Mucosa of rectum (tissue), 2 donors: ENCODE data around the gene DZIP1.

ENCODE experiments used
- H3K27ac ChIP-seq, 2 donors: one replicate each; pipeline ENCODE4 v1.7.0; 2013; ENCODE audit warnings: inconsistent platforms in 2 of 2, low read depth in 2 of 2, low read length in 2 of 2
- H3K27me3 ChIP-seq, 2 donors: one replicate each; pipeline ENCODE4 v1.7.0; 2013; ENCODE audit warnings: low read length in 2 of 2; ENCODE audit not compliant: control insufficient read depth in 2 of 2, insufficient read depth in 2 of 2
- H3K36me3 ChIP-seq, 2 donors: one replicate each; pipeline ENCODE4 v1.7.0; 2013; ENCODE audit warnings: low read length in 2 of 2; ENCODE audit not compliant: control insufficient read depth in 2 of 2, insufficient read depth in 2 of 2
- H3K4me1 ChIP-seq, 2 donors: one replicate each; pipeline ENCODE4 v1.7.0; 2013; ENCODE audit warnings: low read length in 2 of 2, mild to moderate bottlenecking in 1 of 2; ENCODE audit not compliant: control insufficient read depth in 2 of 2, insufficient read depth in 2 of 2
- H3K4me3 ChIP-seq, 2 donors: one replicate each; pipeline ENCODE4 v1.7.0; 2013; ENCODE audit warnings: low read length in 2 of 2
- H3K9ac ChIP-seq, 2 donors: one replicate each; pipeline ENCODE4 v1.7.0; 2013; ENCODE audit warnings: low read length in 2 of 2, low read depth in 1 of 2, mild to moderate bottlenecking in 1 of 2
- H3K9me3 ChIP-seq, 2 donors: one replicate each; pipeline ENCODE4 v1.7.0; 2013; ENCODE audit warnings: low read length in 2 of 2; ENCODE audit not compliant: control insufficient read depth in 2 of 2
- donor health status: healthy.
- donor health status: Normal muscosa, but diverticular disease.

Gene DZIP1

GRCh38 chr13:95605448-95606125 lies 38.9 kb downstream of the DZIP1 start:
- no peak overlapping the region for H3K4me3 ChIP-seq
- no peaks in the 10 kb centered on the region for H3K36me3 ChIP-seq
- H3K9ac ChIP-seq = no peak overlapping the region
- no peaks in the 10 kb centered on the region for H3K27me3 ChIP-seq
- H3K27ac ChIP-seq = no peak overlapping the region
- no peaks in the 10 kb centered on the region for H3K9me3 ChIP-seq
- no peaks in the 10 kb centered on the region for H3K4me1 ChIP-seq

GRCh38 chr13:95604556-95604915 lies 40.0 kb downstream of the DZIP1 start:
- no peaks in the 10 kb centered on the region for H3K9me3 ChIP-seq
- peaks cover 0 to 2% of the 10 kb centered on the region in 2 donors for H3K36me3 ChIP-seq
- no peaks in the 10 kb centered on the region for H3K27me3 ChIP-seq
- H3K4me1 ChIP-seq = no peaks in the 10 kb centered on the region
- H3K27ac ChIP-seq = no peak overlapping the region
- H3K9ac ChIP-seq = no peak overlapping the region
- H3K4me3 ChIP-seq = no peak overlapping the region

- no peaks in the 10 kb centered on the region for H3K4me1 ChIP-seq
- no peak overlapping the region for H3K27ac ChIP-seq
- H3K36me3 ChIP-seq = peaks cover 0 to 2% of the 10 kb centered on the region in 2 donors
- H3K27me3 ChIP-seq = no peaks in the 10 kb centered on the region
- H3K4me3 ChIP-seq = no peak overlapping the region
- no peaks in the 10 kb centered on the region for H3K9me3 ChIP-seq
- H3K9ac ChIP-seq = no peak overlapping the region
These were observed 40.5 kb downstream of the DZIP1 start for GRCh38 chr13:95603887-95604555.

- Histone ChIP-seq H3K4me1 (no peaks in the 10 kb centered on the region), H3K27ac (no peak overlapping the region), H3K27me3 (no peaks in the 10 kb centered on the region), H3K9me3 (no peaks in the 10 kb centered on the region), H3K9ac (no peak overlapping the region), H3K36me3 (peaks cover 0 to 2% of the 10 kb centered on the region in 2 donors), H3K4me3 (no peak overlapping the region)
These were observed 42.6 kb downstream of the DZIP1 start for GRCh38 chr13:95601906-95602305.

GRCh38 chr13:95601216-95601615 lies 43.3 kb downstream of the DZIP1 start:
- no peaks in the 10 kb centered on the region for H3K4me1 ChIP-seq
- H3K4me3 ChIP-seq = no peak overlapping the region
- no peaks in the 10 kb centered on the region for H3K9me3 ChIP-seq
- H3K27me3 ChIP-seq = no peaks in the 10 kb centered on the region
- peaks cover 0 to 2% of the 10 kb centered on the region in 2 donors for H3K36me3 ChIP-seq
- H3K27ac ChIP-seq = no peak overlapping the region
- H3K9ac ChIP-seq = no peak overlapping the region

GRCh38 chr13:95596701-95597100 lies 47.8 kb downstream of the DZIP1 start:
- H3K9ac ChIP-seq = no peak overlapping the region
- H3K9me3 ChIP-seq = no peaks in the 10 kb centered on the region
- H3K4me3 ChIP-seq = no peak overlapping the region
- no peaks in the 10 kb centered on the region for H3K4me1 ChIP-seq
- H3K27ac ChIP-seq = no peak overlapping the region
- H3K36me3 ChIP-seq = peaks cover 0 to 2% of the 10 kb centered on the region in 2 donors
- H3K27me3 ChIP-seq = no peaks in the 10 kb centered on the region

GRCh38 chr13:95593462-95593861 lies 51.0 kb downstream of the DZIP1 start:
- no peak overlapping the region for H3K4me3 ChIP-seq
- H3K9ac ChIP-seq = no peak overlapping the region
- H3K4me1 ChIP-seq = no peaks in the 10 kb centered on the region
- H3K36me3 ChIP-seq = no peaks in the 10 kb centered on the region
- no peaks in the 10 kb centered on the region for H3K9me3 ChIP-seq
- H3K27me3 ChIP-seq = no peaks in the 10 kb centered on the region
- no peak overlapping the region for H3K27ac ChIP-seq

- Histone ChIP-seq H3K4me3 (no peak overlapping the region), H3K9ac (no peak overlapping the region), H3K9me3 (no peaks in the 10 kb centered on the region), H3K36me3 (no peaks in the 10 kb centered on the region), H3K4me1 (no peaks in the 10 kb centered on the region), H3K27me3 (no peaks in the 10 kb centered on the region), H3K27ac (no peak overlapping the region)
These were observed 55.8 kb downstream of the DZIP1 start for GRCh38 chr13:95588721-95589120.

- Histone ChIP-seq H3K36me3 (no peaks in the 10 kb centered on the region), H3K4me3 (no peak overlapping the region), H3K9ac (no peak overlapping the region), H3K27ac (no peak overlapping the region), H3K27me3 (no peaks in the 10 kb centered on the region), H3K9me3 (no peaks in the 10 kb centered on the region), H3K4me1 (no peaks in the 10 kb centered on the region)
These were observed 56.4 kb downstream of the DZIP1 start for GRCh38 chr13:95588134-95588533.

- H3K27me3 ChIP-seq = no peaks in the 10 kb centered on the region
- no peaks in the 10 kb centered on the region for H3K4me1 ChIP-seq
- no peaks in the 10 kb centered on the region for H3K9me3 ChIP-seq
- no peak overlapping the region for H3K9ac ChIP-seq
- H3K36me3 ChIP-seq = no peaks in the 10 kb centered on the region
- H3K4me3 ChIP-seq = no peak overlapping the region
- H3K27ac ChIP-seq = no peak overlapping the region
These were observed 58.6 kb downstream of the DZIP1 start for GRCh38 chr13:95585867-95586266.
